Measurements from ENCODE around the gene ARPC5. TPM values are rescaled to one million over a fixed set of nuclear protein-coding genes. Genes with fewer than 3 reads are reported as not detected.
"Not testable (repeated sequence)": the region's sequence is repeated elsewhere in the genome, so short reads cannot be mapped to it uniquely, and the experiment has no call there.

Gene ARPC5
- polyA plus RNA-seq, 3 donors = 110 to 1,089 (median 1,064) TPM

GRCh38 chr1:183628537-183628936 lies 7.0 kb downstream of the ARPC5 start:
- TF ChIP-seq CTCF (IDR thresholded peaks at IDR 0.05) = no peak
- no peak overlapping the region for H3K4me3 Mint-ChIP-seq

GRCh38 chr1:183626236-183626635 lies 9.3 kb downstream of the ARPC5 start:
- Mint-ChIP-seq H3K36me3 (peaks cover 49 to 67% of the 10 kb centered on the region in 2 donors), H3K4me1 (peaks cover 54% of the 10 kb centered on the region), H3K27ac (peak overlapping the region; percentile 55 to 80 (median 74))
- H3K4me2 ChIP-seq (replicated peaks; ENCODE audit: extremely low read depth, low read length, poor library complexity, severe bottlenecking); H3K27me3 Mint-ChIP-seq (ENCODE audit: low read depth in 3 of 3); H3K9ac ChIP-seq (ENCODE audit: insufficient read depth, low read length, poor library complexity, severe bottlenecking); H3K27me3 ChIP-seq (ENCODE audit: control insufficient read depth in 2 of 2, insufficient read depth in 2 of 2, low read length in 2 of 2); H3K4me3 Mint-ChIP-seq; H3K9me3 ChIP-seq (replicated peaks in 1 of 2; ENCODE audit: control insufficient read depth in 1 of 2, insufficient read depth in 1 of 2, low read length in 2 of 2); H2AFZ ChIP-seq (ENCODE audit: insufficient read depth, low read depth, low read length, poor library complexity, severe bottlenecking); H3K4me3 ChIP-seq (replicated peaks in 1 of 3; ENCODE audit: low read depth in 2 of 3, low read length in 3 of 3); H3K9me3 Mint-ChIP-seq: not testable (repeated sequence)
- Histone ChIP-seq H3K27ac (ENCODE audit: low read depth in 1 of 2, low read length in 2 of 2) (peak overlapping the region in 1 of 2 donors; percentile 64), H4K20me1 (ENCODE audit: insufficient read depth, low read length) (peaks cover 74% of the 10 kb centered on the region), H3K79me2 (ENCODE audit: insufficient read depth, low read length) (peaks cover 58% of the 10 kb centered on the region), H3K36me3 (replicated peaks in 1 of 2; ENCODE audit: control insufficient read depth in 1 of 2, insufficient read depth in 2 of 2, low read length in 2 of 2) (peaks cover 49 to 68% of the 10 kb centered on the region in 2 donors), H3K4me1 (ENCODE audit: control insufficient read depth in 1 of 2, insufficient read depth in 2 of 2, low read length in 2 of 2) (peaks cover 36 to 64% of the 10 kb centered on the region in 2 donors)
- no CpG with 5 or more reads among the region's 3 CpGs for WGBS (ENCODE audit: insufficient coverage)
- intact Hi-C loops (cut with micrococcal nuclease) = loop anchor here in 1 of 2 donors (5.0 kb wide), 1 partner anchor 44 kb away; no protein-coding TSS in a partner anchor
- peak in 1 of 3 donors; percentile 43 for DNase-seq

More at GRCh38 chr1:183628537-183628936, 7.0 kb downstream of the ARPC5 start:
- H3K36me3 ChIP-seq (replicated peaks in 1 of 2; ENCODE audit: control insufficient read depth in 1 of 2, insufficient read depth in 2 of 2, low read length in 2 of 2) = peaks cover 53 to 85% of the 10 kb centered on the region in 2 donors
- Mint-ChIP-seq H3K36me3 (peaks cover 49 to 78% of the 10 kb centered on the region in 2 donors), H3K9me3 (peaks cover 0 to 3% (median 0%) of the 10 kb centered on the region in 7 donors), H3K27ac (peak overlapping the region in 5 of 7 donors; percentile 6 to 83 (median 74)), H3K27me3 (ENCODE audit: low read depth in 3 of 3) (no peaks in the 10 kb centered on the region), H3K4me1 (peaks cover 49% of the 10 kb centered on the region)
- intact Hi-C loops (cut with micrococcal nuclease) = loop anchor here in 1 of 2 donors (5.0 kb wide), 1 partner anchor 46 kb away; no protein-coding TSS in a partner anchor
- no peaks in the 10 kb centered on the region for H3K9me3 ChIP-seq (replicated peaks in 1 of 2; ENCODE audit: control insufficient read depth in 1 of 2, insufficient read depth in 1 of 2, low read length in 2 of 2)
- H3K4me3 ChIP-seq (replicated peaks in 1 of 3; ENCODE audit: low read depth in 2 of 3, low read length in 3 of 3) = no peak overlapping the region
- H3K27me3 ChIP-seq (ENCODE audit: control insufficient read depth in 2 of 2, insufficient read depth in 2 of 2, low read length in 2 of 2) = no peaks in the 10 kb centered on the region
- peaks cover 38 to 66% of the 10 kb centered on the region in 2 donors for H3K4me1 ChIP-seq (ENCODE audit: control insufficient read depth in 1 of 2, insufficient read depth in 2 of 2, low read length in 2 of 2)
- no peak overlapping the region for H3K9ac ChIP-seq (ENCODE audit: insufficient read depth, low read length, poor library complexity, severe bottlenecking)
- peak overlapping the region in 1 of 2 donors; percentile 18 for H3K27ac ChIP-seq (ENCODE audit: low read depth in 1 of 2, low read length in 2 of 2)
- H4K20me1 ChIP-seq (ENCODE audit: insufficient read depth, low read length) = peaks cover 89% of the 10 kb centered on the region
- no peak for DNase-seq
- H2AFZ ChIP-seq (ENCODE audit: insufficient read depth, low read depth, low read length, poor library complexity, severe bottlenecking) = no peak overlapping the region
- H3K4me2 ChIP-seq (replicated peaks; ENCODE audit: extremely low read depth, low read length, poor library complexity, severe bottlenecking) = no peak overlapping the region
- H3K79me2 ChIP-seq (ENCODE audit: insufficient read depth, low read length) = peaks cover 81% of the 10 kb centered on the region

Measured in CD14-positive monocyte (primary cell).